HG03575 (cell line): ENCODE results near the gene VTI1A.

Experiments
- ATAC-seq: cut with Tn5 transposase; IDR thresholded peaks from one replicate; pipeline ENCODE4 v1.9.1; 2021; ENCODE audit not compliant: unreplicated experiment, insufficient number of reproducible peaks, low FRiP score; ENCODE audit errors: extremely low read depth

Gene VTI1A

GRCh38 chr10:112613620-112614019 lies 166.6 kb downstream of the VTI1A start:
- ATAC-seq: no peak

GRCh38 chr10:112614072-112614471 lies 167.1 kb downstream of the VTI1A start:
- no peak for ATAC-seq

GRCh38 chr10:112614586-112614985 lies 167.6 kb downstream of the VTI1A start:
- ATAC-seq: no peak

- no peak for ATAC-seq
Measured at GRCh38 chr10:112615269-112615668, 168.3 kb downstream of the VTI1A start.

GRCh38 chr10:112616647-112617046 lies 169.6 kb downstream of the VTI1A start:
- ATAC-seq: no peak

- no peak for ATAC-seq
Measured at GRCh38 chr10:112618814-112619213, 171.8 kb downstream of the VTI1A start.

GRCh38 chr10:112619556-112619955 lies 172.5 kb downstream of the VTI1A start:
- no peak for ATAC-seq

GRCh38 chr10:112622786-112623185 lies 175.8 kb downstream of the VTI1A start:
- no peak for ATAC-seq

- ATAC-seq: no peak
Measured at GRCh38 chr10:112624546-112625048, 177.6 kb downstream of the VTI1A start.

GRCh38 chr10:112628951-112629609 lies 182.1 kb downstream of the VTI1A start:
- no peak for ATAC-seq

- no peak for ATAC-seq
Measured at GRCh38 chr10:112631501-112632400, 184.7 kb downstream of the VTI1A start.

- no peak for ATAC-seq
Measured at GRCh38 chr10:112634096-112634830, 187.2 kb downstream of the VTI1A start.

GRCh38 chr10:112637901-112638300 lies 190.9 kb downstream of the VTI1A start:
- no peak for ATAC-seq

GRCh38 chr10:112639298-112639697 lies 192.3 kb downstream of the VTI1A start:
- no peak for ATAC-seq

GRCh38 chr10:112640638-112641037 lies 193.6 kb downstream of the VTI1A start:
- no peak for ATAC-seq

- no peak for ATAC-seq
Measured at GRCh38 chr10:112643600-112644264, 196.7 kb downstream of the VTI1A start.

- no peak for ATAC-seq
Measured at GRCh38 chr10:112644265-112644645, 197.2 kb downstream of the VTI1A start.

- ATAC-seq: no peak
Measured at GRCh38 chr10:112649006-112649821, 202.2 kb downstream of the VTI1A start.
